Non-pigmented ciliary epithelial cell (primary cell): ENCODE measurements around the gene AGPAT2.

Experiments used
- DNase-seq: peaks from one replicate; pipeline ENCODE4 v3.0.0-alpha.2; 2010; ENCODE audit warnings: low read depth

Gene AGPAT2

DNA sequence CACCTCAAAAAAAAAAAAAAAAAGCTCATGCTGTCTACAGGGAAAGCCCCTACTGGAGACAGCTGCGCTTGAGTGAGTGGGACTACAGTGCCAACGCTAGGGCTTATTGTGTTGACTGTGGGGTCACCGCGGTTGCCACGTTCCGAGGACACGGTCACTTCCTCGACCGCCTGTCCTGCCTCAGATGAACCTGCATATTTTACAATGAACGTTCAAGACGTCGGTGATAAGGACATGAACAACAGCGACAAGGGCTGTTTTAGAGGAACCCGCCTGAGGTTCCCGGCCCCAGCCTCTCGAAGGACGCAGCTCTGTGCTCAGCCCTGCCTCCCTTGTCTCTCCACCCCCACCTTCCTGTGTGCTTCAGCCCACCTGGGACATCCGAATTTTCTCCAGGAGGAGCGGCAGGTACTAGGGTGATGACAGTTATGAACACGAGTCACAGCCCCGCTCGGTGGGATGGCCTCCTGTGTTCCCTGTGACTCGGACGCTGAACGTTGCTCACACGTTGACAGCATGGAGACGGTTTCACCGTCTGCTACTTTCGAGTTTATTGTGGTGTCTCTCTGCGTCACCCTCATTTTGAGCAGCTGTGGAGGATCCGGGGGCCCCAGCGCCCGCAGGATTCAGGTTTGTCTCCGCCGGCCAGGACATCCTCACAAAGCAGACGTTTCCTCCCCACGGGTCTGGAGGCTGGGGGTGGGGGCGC is 13.9 kb upstream of the AGPAT2 start:
- no peak for DNase-seq

DNA sequence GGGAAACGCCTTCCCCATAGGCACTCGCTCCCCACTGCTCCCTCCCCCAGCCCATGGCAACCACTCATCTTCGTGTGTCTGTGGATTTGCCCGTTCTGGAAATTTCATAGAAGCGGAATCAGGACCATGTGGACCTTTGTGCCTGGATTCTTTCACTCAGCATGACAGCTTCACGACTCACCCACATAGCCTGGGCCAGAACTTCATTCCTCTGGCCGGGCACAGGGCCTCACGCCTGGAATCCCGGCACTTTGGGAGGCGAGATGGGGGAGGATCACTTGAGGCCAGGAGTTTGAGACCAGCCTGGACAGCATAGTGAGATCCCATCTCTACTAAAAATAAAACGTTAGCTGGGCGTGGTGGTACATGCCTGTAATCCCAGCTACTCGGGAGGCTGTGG is 13.0 kb upstream of the AGPAT2 start:
- DNase-seq = no peak

- DNase-seq = no peak
These were observed 11.5 kb upstream of the AGPAT2 start for GRCh38 chr9:136698635-136699246.

DNA sequence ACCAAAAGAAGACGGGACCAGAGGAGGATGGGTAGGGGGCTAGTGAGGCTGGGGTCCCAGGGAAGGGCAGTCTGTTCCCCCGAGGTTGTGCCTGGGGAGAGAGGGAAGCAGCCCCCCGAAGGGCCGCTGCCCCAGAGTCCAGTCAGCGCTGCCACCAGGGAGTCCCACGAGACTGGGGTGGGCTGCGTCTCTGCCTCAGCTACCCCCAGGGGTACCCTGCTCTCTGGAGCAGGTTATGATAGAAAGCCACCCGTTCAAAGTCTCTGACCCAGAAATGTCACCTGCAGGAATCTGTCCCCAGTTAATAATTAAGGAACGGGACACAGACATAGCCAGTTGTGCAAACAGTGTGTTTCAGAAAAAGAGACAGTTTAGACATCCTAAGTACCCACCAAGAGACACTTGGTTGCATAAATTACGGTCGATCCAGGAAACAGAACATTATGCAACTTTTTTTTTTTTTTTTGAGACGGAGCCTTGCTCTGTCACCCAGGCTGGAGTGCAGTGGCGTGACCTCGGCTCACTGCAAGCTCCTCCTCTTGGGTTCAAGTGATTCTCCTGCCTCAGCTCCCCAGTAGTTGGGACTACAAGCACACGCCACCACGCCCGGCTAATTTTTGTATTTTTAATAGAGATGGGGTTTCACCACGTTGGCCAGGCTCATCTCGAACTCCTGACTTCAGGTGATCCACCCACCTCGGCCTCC is 10.7 kb upstream of the AGPAT2 start:
- no peak for DNase-seq

- DNase-seq = no peak
These were observed 10.0 kb upstream of the AGPAT2 start for GRCh38 chr9:136697146-136697820.

DNA sequence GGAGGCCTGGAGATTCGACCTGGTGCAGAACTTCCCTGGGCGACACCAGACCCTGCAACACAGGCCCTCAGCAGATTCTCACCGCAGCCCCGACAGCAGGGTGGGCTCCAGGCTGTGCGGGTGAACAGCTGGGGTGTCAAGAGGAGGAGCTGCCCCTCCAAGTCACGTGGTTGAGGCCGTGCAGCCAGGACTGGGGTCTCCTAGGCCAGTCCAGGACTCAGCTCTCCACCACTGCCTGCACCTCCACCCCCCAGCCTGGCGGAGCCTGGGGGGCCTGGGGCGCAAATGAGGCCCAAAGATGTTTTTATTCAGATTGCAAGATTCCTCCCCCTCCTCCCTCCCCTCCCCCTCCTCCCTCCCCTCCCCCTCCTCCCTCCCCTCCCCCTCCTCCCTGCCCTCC is 9.2 kb upstream of the AGPAT2 start:
- no peak for DNase-seq

GRCh38 chr9:136695955-136696354 is 8.7 kb upstream of the AGPAT2 start:
- DNase-seq = no peak

DNA sequence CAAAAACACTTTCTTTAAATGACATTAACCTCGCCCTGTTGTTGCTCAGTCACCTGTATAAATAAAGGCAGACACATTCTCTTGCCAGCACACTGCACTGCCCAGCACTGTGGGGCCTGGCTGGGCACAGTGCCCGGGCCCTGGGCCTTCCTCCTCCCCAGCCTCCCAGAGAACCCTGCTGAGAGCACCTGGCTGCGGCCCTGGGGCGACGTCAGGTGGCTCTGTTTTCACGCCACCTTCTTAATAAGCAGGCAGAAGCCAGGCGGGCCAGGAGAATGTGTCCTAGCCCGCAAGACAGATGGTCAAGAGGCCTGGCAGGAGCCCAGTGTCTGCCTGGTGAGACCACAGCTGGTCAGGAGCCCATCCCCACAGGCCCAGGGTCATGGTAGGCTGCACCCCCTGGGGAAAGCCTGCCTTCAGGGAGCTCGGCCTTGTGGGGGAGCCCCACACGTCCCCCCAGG is 8.2 kb upstream of the AGPAT2 start:
- DNase-seq = no peak

DNA sequence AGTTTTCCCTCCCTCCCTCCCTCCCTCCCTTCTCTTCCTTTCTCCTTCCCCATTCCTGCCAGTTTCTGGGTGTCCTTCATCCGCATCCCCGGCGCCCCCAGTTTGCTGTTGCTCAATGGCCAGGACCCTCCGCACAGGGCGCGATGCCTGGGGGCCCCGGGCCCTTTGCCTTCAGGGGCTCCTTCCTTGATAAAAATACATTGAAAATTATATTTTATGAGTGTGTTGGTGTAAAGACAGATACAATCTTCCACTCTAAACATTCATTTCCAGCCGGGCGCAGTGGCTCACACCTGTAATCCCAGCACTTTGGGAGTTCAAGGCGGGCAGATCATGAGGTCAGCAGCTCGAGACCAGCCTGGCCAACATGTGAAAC is 7.6 kb upstream of the AGPAT2 start:
- no peak for DNase-seq

- DNase-seq = no peak
These were observed 7.1 kb upstream of the AGPAT2 start for GRCh38 chr9:136694163-136694871.

- DNase-seq = no peak
These were observed 6.4 kb upstream of the AGPAT2 start for GRCh38 chr9:136693490-136694162.

- no peak for DNase-seq
These were observed 5.9 kb upstream of the AGPAT2 start for GRCh38 chr9:136693135-136693489.

GRCh38 chr9:136692185-136693134 is 5.2 kb upstream of the AGPAT2 start:
- no peak for DNase-seq

- no peak for DNase-seq
These were observed 4.3 kb upstream of the AGPAT2 start for GRCh38 chr9:136691316-136692184.

DNA sequence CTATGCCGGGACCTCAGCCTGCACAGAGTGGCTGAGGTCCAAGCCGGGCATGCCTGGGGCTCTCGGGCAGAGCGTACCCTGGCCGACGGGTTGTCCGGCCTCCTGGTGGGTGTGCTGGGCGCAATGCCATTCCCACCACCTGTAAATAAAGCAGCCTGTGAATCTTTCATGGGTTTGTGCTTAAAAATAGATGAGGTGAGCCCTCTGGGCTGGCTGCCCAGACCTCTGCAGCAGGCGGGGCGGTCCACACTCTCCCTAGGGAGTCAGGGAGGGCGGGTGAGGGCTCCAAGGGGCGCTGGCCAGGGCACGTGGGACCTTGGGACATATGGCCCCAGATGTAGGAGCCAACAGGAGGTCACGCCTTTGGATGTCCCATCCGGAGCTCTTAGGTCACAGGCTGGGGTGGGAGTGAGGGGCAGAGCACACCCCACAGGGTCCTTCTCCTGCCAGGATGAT is 3.6 kb upstream of the AGPAT2 start:
- no peak for DNase-seq

DNA sequence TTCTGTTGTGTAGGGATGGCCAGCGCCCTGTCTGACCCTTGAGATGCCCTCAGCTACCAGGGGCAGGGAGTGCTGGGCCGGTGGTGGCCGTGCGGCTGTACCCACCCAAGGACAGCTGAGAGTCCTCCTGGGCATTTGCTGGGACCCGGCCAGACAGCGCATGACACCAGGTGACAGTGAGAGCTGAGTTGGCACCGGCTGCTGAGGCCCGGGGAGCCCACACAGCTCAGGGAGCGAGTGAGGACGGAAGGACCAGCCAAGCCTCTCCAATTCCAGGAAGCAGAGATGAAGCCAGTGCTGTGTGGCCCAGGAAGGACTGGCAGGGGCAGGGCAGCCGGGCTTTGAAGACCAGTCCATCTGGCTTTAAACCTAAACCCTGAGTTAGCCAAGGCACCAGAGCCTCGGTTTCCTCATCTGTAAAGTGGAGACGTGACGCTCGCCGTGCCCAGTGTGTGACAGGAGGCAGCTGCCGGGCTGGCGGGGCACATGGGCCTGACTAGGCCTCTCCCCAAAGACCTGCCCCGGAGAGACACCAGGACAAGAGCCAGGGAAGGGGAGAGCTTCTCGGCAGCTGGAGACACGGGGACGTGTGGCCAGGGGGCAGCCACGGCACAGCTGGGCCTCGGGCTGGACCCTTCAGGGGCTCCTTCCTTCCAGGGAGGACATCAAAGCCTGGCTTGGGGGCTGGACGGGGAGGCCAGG is 3.0 kb upstream of the AGPAT2 start:
- DNase-seq = no peak

- no peak for DNase-seq
These were observed 1.8 kb upstream of the AGPAT2 start for GRCh38 chr9:136689108-136689460.

DNA sequence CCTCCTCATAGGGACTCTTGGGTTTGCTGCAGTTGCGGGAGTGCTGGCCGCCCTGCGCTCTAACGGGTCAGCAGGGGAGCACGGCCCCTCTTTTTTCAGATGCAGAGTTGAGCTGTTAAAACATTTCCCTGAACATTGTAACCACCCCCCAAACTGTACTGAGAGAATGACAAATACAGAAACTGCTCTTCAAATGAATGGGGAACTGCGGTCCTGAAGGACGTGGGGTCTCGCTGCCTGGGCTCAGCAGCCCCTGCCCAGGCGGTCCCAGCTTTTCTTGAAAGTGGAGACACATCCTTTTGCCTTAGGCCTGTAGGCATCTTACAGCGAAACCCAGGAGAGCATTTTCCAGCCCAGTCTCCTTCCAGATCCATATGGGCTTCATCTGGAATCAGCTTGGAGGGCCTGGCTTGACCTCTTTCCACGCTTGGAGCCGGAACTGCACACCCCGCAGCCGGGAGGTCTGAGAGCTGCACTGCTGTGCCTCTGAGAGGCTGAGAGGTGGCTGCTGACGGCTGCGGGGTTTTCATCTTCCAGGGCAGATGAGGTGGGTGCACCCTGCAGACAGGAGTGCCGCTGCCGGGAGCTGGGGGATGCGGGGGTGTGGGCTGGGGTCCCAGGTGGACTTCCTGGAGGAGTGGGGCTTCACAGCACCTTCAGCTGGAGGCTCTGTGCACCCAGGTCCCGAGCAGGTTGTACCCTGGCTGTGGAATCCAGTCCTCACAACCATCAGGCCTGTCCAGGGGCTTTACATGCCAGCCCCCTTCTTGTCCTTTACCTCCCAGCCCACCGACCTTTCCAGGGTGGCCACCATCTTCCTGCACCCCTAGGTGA is 1.2 kb upstream of the AGPAT2 start:
- no peak for DNase-seq
